Measurements from ENCODE around the gene SLC15A1.

DNA sequence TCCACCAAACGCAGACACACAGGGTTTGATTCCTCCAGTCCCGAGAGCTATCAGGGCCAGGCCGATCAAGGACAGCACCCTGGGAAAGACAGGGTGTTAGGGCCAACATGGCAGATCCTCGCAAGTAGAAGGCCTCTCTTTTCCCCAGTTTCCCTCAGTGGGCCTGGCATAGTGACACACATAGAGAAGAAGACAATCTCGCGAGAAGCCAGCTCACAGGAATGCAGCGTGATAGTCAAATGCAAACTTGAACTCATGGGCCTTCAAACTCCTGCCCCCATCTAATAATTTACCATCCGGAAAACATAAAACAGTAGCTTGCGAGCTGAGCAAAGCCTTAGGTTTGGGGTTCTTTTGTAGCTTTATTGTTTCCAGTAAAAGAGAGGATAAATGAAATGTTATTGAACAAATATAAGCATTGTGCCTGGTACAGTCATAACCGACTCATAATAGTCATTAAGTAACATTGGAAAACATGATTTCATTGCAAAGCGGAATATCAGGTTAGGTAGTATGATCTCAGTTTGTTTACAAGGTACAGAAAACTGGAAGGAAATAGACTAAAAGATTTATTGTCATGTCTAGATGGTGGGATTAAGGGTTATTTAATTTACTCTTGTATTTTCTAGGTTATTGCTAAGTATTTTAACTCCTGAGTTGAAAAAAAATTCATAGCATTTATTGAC lies 30.5 kb downstream of the SLC15A1 start:
- TF ChIP-seq CTCF (IDR thresholded peaks at IDR 0.05; ENCODE audit: low read depth, low read length, missing input control) (no peak), RXRA (IDR thresholded peaks at IDR 0.05) (no peak), SP1 (IDR thresholded peaks at IDR 0.05) (no peak), YY1 (IDR thresholded peaks at IDR 0.05) (no peak), TAF1 (conservative IDR thresholded peaks at IDR 0.05) (no peak), ZBTB33 (IDR thresholded peaks at IDR 0.05) (no peak), RAD21 (IDR thresholded peaks at IDR 0.05) (no peak), ATF3 (IDR thresholded peaks at IDR 0.05) (no peak), FOXA1 (IDR thresholded peaks at IDR 0.05) (no peak), EGR1 (IDR thresholded peaks at IDR 0.05; ENCODE audit: low read depth in 2 of 2) (no peak)
- TF ChIP-seq, protein P1, sequence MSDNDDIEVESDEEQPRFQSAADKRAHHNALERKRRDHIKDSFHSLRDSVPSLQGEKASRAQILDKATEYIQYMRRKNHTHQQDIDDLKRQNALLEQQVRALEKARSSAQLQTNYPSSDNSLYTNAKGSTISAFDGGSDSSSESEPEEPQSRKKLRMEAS (IDR thresholded peaks at IDR 0.05) = no peak
- TF ChIP-seq, protein P2, sequence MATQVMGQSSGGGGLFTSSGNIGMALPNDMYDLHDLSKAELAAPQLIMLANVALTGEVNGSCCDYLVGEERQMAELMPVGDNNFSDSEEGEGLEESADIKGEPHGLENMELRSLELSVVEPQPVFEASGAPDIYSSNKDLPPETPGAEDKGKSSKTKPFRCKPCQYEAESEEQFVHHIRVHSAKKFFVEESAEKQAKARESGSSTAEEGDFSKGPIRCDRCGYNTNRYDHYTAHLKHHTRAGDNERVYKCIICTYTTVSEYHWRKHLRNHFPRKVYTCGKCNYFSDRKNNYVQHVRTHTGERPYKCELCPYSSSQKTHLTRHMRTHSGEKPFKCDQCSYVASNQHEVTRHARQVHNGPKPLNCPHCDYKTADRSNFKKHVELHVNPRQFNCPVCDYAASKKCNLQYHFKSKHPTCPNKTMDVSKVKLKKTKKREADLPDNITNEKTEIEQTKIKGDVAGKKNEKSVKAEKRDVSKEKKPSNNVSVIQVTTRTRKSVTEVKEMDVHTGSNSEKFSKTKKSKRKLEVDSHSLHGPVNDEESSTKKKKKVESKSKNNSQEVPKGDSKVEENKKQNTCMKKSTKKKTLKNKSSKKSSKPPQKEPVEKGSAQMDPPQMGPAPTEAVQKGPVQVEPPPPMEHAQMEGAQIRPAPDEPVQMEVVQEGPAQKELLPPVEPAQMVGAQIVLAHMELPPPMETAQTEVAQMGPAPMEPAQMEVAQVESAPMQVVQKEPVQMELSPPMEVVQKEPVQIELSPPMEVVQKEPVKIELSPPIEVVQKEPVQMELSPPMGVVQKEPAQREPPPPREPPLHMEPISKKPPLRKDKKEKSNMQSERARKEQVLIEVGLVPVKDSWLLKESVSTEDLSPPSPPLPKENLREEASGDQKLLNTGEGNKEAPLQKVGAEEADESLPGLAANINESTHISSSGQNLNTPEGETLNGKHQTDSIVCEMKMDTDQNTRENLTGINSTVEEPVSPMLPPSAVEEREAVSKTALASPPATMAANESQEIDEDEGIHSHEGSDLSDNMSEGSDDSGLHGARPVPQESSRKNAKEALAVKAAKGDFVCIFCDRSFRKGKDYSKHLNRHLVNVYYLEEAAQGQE (IDR thresholded peaks at IDR 0.05) = no peak

All from liver (tissue), 3 donors.